SK-N-SH treated with all-trans-retinoic acid at 6 μM for 48 hours (cell line): ENCODE results near the gene RET.

Source experiments
- ATAC-seq: fragments of 200-7000 bp; cut with Tn5 transposase; 3 replicates; pipeline ENCODE4 v1.9.1; 2020; ENCODE audit warnings: mild to moderate bottlenecking, moderate library complexity
- ARNTL ChIP-seq: fragments of 450-650 bp; formaldehyde crosslinking; IDR thresholded peaks from 2 replicates; pipeline ENCODE4 v1.5.0; 2020; ENCODE audit warnings: low read depth, mild to moderate bottlenecking, moderate library complexity, borderline replicate concordance
- BACH2 ChIP-seq: fragments of 250-450 bp; sonication (Bioruptor Pico); IDR thresholded peaks from 2 replicates; pipeline ENCODE4 v1.9.0; 2021; ENCODE audit warnings: mild to moderate bottlenecking, borderline replicate concordance
- CSDC2 ChIP-seq: fragments of 250-450 bp; sonication (Bioruptor Pico); IDR thresholded peaks from 2 replicates; pipeline ENCODE4 v1.5.0; 2020; ENCODE audit warnings: mild to moderate bottlenecking, moderate library complexity
- ISL1 ChIP-seq: fragments of 250-450 bp; sonication (Bioruptor Pico); IDR thresholded peaks from 2 replicates; pipeline ENCODE4 v2.1.2; 2022; ENCODE audit warnings: mild to moderate bottlenecking, moderate library complexity
- OSR1 ChIP-seq: fragments of 250-450 bp; sonication (Bioruptor Pico); IDR thresholded peaks from 2 replicates; pipeline ENCODE4 v1.8.0; 2022; ENCODE audit warnings: moderate library complexity, mild to moderate bottlenecking, inconsistent platforms
- PPARA ChIP-seq: fragments of 250-450 bp; sonication (Bioruptor Pico); IDR thresholded peaks from 2 replicates; pipeline ENCODE4 v1.5.0; 2020; ENCODE audit warnings: mild to moderate bottlenecking, borderline replicate concordance
- RARB ChIP-seq: fragments of 250-450 bp; sonication (Bioruptor Pico); IDR thresholded peaks from 2 replicates; pipeline ENCODE4 v1.8.0; 2021; ENCODE audit warnings: mild to moderate bottlenecking, moderate library complexity
- SNAI2 ChIP-seq: fragments of 250-450 bp; sonication (Bioruptor Pico); IDR thresholded peaks from 2 replicates; pipeline ENCODE4 v1.5.0; 2020; ENCODE audit warnings: mild to moderate bottlenecking, moderate library complexity
- TCF4 ChIP-seq: fragments of 250-450 bp; sonication (Bioruptor Pico); IDR thresholded peaks from 2 replicates; pipeline ENCODE4 v1.8.0; 2021; ENCODE audit warnings: mild to moderate bottlenecking, moderate library complexity, borderline replicate concordance
- TOX ChIP-seq: fragments of 250-450 bp; sonication (Bioruptor Pico); IDR thresholded peaks from 2 replicates; pipeline ENCODE4 v1.8.0; 2021; ENCODE audit warnings: mild to moderate bottlenecking, moderate library complexity, borderline replicate concordance
- ZC3H10 ChIP-seq: fragments of 250-450 bp; sonication (Bioruptor Pico); IDR thresholded peaks from 2 replicates; pipeline ENCODE4 v1.5.1; 2021; ENCODE audit warnings: mild to moderate bottlenecking, moderate library complexity
- ZFP3 ChIP-seq: fragments of 250-450 bp; sonication (Bioruptor Pico); IDR thresholded peaks from 2 replicates; pipeline ENCODE4 v1.5.0; 2020; ENCODE audit warnings: mild to moderate bottlenecking, moderate library complexity
- ZFP30 ChIP-seq: fragments of 450-650 bp; formaldehyde crosslinking; IDR thresholded peaks from 2 replicates; pipeline ENCODE4 v1.5.0; 2022; ENCODE audit warnings: mild to moderate bottlenecking, moderate library complexity
- ZNF565 ChIP-seq: fragments of 450-650 bp; formaldehyde crosslinking; conservative IDR thresholded peaks from 2 replicates; pipeline ENCODE4 v1.5.0; 2020; ENCODE audit warnings: low read depth, mild to moderate bottlenecking, moderate library complexity
- ZNF70 ChIP-seq: fragments of 450-650 bp; formaldehyde crosslinking; IDR thresholded peaks from 2 replicates; pipeline ENCODE4 v1.5.0; 2020; ENCODE audit warnings: mild to moderate bottlenecking, moderate library complexity
- TF ChIP-seq, protein P1 (sequence below): fragments of 250-450 bp; sonication (Bioruptor Pico); IDR thresholded peaks from 2 replicates; pipeline ENCODE4 v1.5.1; 2021; ENCODE audit warnings: mild to moderate bottlenecking, moderate library complexity
- TF ChIP-seq, protein P2 (sequence below): fragments of 250-450 bp; sonication (Bioruptor Pico); IDR thresholded peaks from 2 replicates; pipeline ENCODE4 v1.8.0; 2021; ENCODE audit warnings: low read depth, mild to moderate bottlenecking, moderate library complexity, borderline replicate concordance
- TF ChIP-seq, protein P3 (sequence below): fragments of 250-450 bp; sonication (Bioruptor Pico); IDR thresholded peaks from 2 replicates; pipeline ENCODE4 v1.5.0; 2020; ENCODE audit warnings: mild to moderate bottlenecking, moderate library complexity
- TF ChIP-seq, protein P4 (sequence below): fragments of 250-450 bp; sonication (Bioruptor Pico); IDR thresholded peaks from 2 replicates; pipeline ENCODE4 v1.8.0; 2020; ENCODE audit warnings: mild to moderate bottlenecking, moderate library complexity, borderline replicate concordance

RET gene

DNA sequence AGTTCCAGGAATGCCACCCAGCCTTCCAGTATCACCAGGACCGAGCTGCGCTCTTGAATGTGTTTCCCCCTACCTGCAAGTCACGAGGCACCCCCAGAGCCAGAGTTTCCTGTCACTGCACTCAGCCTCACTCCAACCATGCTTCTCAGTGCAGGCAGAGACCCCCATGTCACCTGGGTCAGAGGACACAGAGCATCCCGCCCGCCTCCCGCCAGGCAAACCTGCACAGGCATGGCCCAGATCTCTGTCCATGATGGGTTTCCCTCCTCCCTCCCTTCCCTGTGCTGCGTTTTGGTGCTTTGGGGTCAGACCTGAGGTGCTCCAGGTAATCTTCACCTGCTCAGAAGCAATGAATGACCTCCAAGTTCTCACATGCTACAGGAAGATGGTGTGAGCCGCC, 3.1 kb upstream of the RET start:
- ATAC-seq, result no peak
- no peak for TF ChIP-seq CSDC2 (CRISPR knock-in tag)
- no peak for TF ChIP-seq OSR1 (CRISPR knock-in tag)
- TF ChIP-seq RARB, result no peak

DNA sequence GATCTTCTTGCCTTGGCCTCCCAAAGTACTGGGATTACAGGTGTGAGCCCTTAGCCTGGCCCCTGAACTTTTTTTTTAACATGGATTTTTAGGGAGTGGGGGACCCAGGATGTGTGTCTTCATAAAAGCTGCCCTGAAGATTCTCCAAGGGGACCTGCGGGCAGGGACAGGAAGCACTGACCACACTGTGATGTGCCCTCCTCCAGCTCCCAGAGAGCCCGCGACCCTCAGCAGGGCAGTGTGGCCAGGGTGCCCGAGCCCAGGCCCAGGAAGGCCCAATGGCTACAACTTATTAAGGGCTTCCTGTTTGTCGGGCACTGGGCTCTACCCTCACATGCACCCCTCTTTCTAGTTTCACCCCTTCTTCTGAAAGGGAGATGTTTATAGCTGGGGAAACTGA, 2.5 kb upstream of the RET start:
- TF ChIP-seq, protein P1, sequence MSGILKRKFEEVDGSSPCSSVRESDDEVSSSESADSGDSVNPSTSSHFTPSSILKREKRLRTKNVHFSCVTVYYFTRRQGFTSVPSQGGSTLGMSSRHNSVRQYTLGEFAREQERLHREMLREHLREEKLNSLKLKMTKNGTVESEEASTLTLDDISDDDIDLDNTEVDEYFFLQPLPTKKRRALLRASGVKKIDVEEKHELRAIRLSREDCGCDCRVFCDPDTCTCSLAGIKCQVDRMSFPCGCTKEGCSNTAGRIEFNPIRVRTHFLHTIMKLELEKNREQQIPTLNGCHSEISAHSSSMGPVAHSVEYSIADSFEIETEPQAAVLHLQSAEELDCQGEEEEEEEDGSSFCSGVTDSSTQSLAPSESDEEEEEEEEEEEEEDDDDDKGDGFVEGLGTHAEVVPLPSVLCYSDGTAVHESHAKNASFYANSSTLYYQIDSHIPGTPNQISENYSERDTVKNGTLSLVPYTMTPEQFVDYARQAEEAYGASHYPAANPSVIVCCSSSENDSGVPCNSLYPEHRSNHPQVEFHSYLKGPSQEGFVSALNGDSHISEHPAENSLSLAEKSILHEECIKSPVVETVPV, result no peak
- no peak for TF ChIP-seq ARNTL (CRISPR knock-in tag)
- no peak for TF ChIP-seq ZFP3 (CRISPR knock-in tag)
- TF ChIP-seq PPARA (CRISPR knock-in tag), result no peak
- TF ChIP-seq TCF4 (CRISPR knock-in tag), result no peak
- no peak for TF ChIP-seq BACH2
- TF ChIP-seq, all 23 proteins: peak for 0
- ATAC-seq, result no peak

DNA sequence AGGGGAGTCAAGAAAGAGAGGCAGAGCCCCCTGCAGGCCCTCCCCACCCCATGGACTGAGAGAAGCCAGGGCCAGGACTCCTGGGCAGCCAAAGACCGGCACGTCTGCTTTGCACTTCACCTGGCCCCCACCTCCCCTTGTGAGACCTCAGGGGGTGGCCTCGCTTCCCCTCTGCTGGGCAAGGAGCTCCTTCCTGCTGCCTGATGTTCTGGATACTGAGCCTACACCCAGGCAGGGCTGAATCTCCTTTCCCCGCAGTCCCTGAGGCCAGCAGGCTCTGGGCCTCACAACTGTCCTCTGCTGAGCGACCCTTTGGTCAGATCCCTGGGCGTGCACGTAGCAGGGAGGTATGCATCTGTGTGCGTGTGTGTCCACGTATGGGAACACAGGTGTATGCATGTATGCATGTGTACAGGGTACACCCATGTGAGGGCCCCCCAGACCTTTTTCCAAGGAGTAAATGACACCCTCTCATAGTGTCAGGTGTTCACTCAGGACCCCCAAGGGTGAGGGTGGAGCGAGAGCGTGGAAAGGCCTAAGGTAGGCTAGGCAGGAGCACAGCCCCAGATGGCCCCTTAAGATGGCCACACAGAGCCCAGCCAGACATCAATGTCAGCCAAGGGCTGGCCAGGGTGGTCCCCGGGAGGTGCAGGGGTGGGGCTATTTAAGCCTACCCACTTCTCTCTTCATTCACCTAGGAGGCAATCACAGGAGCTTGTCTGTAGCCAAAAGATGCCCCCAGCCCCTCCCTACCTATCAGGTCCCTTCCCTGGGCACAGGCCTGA, 1.9 kb upstream of the RET start:
- TF ChIP-seq, protein P1, result no peak
- no peak for TF ChIP-seq TOX
- TF ChIP-seq, protein P2, sequence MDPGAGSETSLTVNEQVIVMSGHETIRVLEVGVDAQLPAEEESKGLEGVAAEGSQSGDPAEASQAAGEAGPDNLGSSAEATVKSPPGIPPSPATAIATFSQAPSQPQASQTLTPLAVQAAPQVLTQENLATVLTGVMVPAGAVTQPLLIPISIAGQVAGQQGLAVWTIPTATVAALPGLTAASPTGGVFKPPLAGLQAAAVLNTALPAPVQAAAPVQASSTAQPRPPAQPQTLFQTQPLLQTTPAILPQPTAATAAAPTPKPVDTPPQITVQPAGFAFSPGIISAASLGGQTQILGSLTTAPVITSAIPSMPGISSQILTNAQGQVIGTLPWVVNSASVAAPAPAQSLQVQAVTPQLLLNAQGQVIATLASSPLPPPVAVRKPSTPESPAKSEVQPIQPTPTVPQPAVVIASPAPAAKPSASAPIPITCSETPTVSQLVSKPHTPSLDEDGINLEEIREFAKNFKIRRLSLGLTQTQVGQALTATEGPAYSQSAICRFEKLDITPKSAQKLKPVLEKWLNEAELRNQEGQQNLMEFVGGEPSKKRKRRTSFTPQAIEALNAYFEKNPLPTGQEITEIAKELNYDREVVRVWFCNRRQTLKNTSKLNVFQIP, result no peak
- TF ChIP-seq ZFP30 (CRISPR knock-in tag), result no peak
- no peak for TF ChIP-seq ZNF70 (CRISPR knock-in tag)
- TF ChIP-seq OSR1 (CRISPR knock-in tag), result no peak
- no peak for TF ChIP-seq ISL1
- no peak for TF ChIP-seq ZC3H10 (CRISPR knock-in tag)
- no peak for ATAC-seq

DNA sequence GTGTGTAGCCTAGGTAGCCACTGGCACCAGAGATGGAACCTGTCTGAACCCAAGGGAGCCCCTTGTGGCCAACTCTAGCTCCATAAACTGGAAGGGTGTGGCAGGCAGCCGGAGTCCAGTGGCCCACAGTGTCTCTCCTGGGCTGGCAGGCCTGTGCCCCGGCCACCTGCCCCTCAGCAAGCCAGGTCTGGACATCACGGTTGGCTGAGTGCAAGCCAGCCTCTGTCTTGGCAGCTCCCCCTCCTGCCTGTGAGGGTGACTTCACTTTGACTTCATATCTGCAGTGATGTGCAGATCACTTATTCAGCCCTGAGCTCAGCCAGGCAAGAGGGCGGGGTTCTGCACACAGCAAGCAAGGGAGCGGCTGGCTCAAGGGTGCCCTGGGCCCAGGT, 1.3 kb upstream of the RET start:
- TF ChIP-seq, protein P3, sequence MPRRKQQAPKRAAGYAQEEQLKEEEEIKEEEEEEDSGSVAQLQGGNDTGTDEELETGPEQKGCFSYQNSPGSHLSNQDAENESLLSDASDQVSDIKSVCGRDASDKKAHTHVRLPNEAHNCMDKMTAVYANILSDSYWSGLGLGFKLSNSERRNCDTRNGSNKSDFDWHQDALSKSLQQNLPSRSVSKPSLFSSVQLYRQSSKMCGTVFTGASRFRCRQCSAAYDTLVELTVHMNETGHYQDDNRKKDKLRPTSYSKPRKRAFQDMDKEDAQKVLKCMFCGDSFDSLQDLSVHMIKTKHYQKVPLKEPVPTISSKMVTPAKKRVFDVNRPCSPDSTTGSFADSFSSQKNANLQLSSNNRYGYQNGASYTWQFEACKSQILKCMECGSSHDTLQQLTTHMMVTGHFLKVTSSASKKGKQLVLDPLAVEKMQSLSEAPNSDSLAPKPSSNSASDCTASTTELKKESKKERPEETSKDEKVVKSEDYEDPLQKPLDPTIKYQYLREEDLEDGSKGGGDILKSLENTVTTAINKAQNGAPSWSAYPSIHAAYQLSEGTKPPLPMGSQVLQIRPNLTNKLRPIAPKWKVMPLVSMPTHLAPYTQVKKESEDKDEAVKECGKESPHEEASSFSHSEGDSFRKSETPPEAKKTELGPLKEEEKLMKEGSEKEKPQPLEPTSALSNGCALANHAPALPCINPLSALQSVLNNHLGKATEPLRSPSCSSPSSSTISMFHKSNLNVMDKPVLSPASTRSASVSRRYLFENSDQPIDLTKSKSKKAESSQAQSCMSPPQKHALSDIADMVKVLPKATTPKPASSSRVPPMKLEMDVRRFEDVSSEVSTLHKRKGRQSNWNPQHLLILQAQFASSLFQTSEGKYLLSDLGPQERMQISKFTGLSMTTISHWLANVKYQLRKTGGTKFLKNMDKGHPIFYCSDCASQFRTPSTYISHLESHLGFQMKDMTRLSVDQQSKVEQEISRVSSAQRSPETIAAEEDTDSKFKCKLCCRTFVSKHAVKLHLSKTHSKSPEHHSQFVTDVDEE (CRISPR knock-in tag), result peak; percentile 4; the same call in 1 of the 2 replicates
- TF ChIP-seq ZNF565 (peak; percentile 71; the same call in 1 of the 2 replicates), TCF4 (CRISPR knock-in tag) (no peak)

DNA sequence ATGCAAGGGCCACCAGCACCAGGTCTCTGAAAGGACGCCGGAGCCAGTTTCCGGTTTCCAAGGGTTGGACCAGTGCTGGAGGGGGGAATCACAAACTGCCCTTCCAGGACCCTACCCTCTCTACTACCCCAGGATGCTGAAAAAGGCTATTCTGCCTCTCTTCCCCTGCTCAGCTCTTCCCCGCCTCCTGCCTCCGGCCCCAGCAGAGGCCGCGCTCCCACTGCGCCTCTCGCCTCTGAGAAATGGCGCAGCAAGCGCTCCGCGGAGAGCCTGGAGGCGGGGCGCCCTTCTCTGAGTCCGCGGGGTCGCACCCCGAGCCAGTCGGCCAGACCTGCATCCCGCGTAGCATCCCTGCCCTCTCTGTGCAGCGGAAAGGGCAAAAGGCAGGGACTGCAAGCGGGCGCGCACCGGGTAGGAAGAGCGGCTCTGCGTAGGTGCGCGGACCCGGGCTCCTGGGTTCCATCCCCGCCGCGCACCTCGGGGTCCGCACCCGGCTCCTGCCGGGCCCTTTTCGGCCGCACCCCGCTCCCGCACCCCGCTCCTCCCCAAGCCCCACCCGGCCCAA, 476 bp upstream of the RET start:
- TF ChIP-seq, protein P4, sequence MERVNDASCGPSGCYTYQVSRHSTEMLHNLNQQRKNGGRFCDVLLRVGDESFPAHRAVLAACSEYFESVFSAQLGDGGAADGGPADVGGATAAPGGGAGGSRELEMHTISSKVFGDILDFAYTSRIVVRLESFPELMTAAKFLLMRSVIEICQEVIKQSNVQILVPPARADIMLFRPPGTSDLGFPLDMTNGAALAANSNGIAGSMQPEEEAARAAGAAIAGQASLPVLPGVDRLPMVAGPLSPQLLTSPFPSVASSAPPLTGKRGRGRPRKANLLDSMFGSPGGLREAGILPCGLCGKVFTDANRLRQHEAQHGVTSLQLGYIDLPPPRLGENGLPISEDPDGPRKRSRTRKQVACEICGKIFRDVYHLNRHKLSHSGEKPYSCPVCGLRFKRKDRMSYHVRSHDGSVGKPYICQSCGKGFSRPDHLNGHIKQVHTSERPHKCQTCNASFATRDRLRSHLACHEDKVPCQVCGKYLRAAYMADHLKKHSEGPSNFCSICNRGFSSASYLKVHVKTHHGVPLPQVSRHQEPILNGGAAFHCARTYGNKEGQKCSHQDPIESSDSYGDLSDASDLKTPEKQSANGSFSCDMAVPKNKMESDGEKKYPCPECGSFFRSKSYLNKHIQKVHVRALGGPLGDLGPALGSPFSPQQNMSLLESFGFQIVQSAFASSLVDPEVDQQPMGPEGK (CRISPR knock-in tag), result no peak
- TF ChIP-seq SNAI2 (CRISPR knock-in tag) (no peak), ZFP3 (CRISPR knock-in tag) (peak; percentile 82; the same call in 1 of the 2 replicates)
- peak; percentile 46 for ATAC-seq

More for the DNA sequence above, 1.3 kb upstream of the RET start:
- ATAC-seq, result peak; percentile 36; the same call in 2 of the 3 replicates
